HEK293 (cell line): Measurements from ENCODE around the gene USP38.

Experiments used
- CTCF ChIA-PET: fragments of 350-600 bp; formaldehyde crosslinking; extraction: SDS; loops from one replicate; lab custom pipeline; 2021; ENCODE audit warnings: antibody characterized with exemption; lab: Yijun Ruan, JAX
- POLR2A ChIA-PET: fragments of 300-600 bp; formaldehyde crosslinking; extraction: SDS; loops from one replicate; lab custom pipeline; 2020; ENCODE audit warnings: antibody characterized with exemption, inconsistent platforms; lab: Yijun Ruan, JAX
- H3K27ac ChIP-seq: fragments of 200-500 bp; sonication (Bioruptor generic); 2 replicates; pipeline ENCODE4 v1.5.1; 2014; ENCODE audit warnings: low read depth, low read length, control low read depth, inconsistent platforms; ENCODE audit errors: extremely low read depth
- H3K36me3 ChIP-seq, 2 experiments: fragments of 200-500 bp in 1 of 2; sonication (Bioruptor generic) in 1 of 2; 1 replicate in 1 of 2; 2 replicates in 1 of 2; pipeline ENCODE4 v1.5.1; 2014 to 2017; ENCODE audit warnings: inconsistent platforms in 2 of 2, low read length in 2 of 2; ENCODE audit not compliant: control insufficient read depth in 2 of 2, insufficient read depth in 1 of 2
- H3K4me1 ChIP-seq: fragments of 200-500 bp; sonication (Bioruptor generic); 2 replicates; pipeline ENCODE4 v1.5.1; 2014; ENCODE audit warnings: mild to moderate bottlenecking, low read length, inconsistent platforms; ENCODE audit not compliant: control insufficient read depth, insufficient read depth
- H3K4me3 ChIP-seq: 2 replicates; pipeline ENCODE4 v1.5.1; 2011; ENCODE audit warnings: low read depth, mild to moderate bottlenecking, control low read depth, low read length, moderate library complexity
- H3K9me3 ChIP-seq: fragments of 200-500 bp; sonication (Bioruptor generic); 2 replicates; pipeline ENCODE4 v1.5.1; 2014; ENCODE audit warnings: low read depth, low read length, inconsistent platforms; ENCODE audit not compliant: control insufficient read depth, insufficient read depth
- GFI1B ChIP-seq: fragments of 450-650 bp; formaldehyde crosslinking; IDR thresholded peaks from 2 replicates; pipeline ENCODE4 v1.5.1; 2016; ENCODE audit warnings: missing biosample characterization, missing genetic modification characterization
- HOXC10 ChIP-seq: sonication (generic); formaldehyde crosslinking; IDR thresholded peaks from 2 replicates; pipeline ENCODE4 v1.8.1; 2023; ENCODE audit warnings: mild to moderate bottlenecking, missing genetic modification reagents
- KLF8 ChIP-seq: fragments of 450-650 bp; formaldehyde crosslinking; IDR thresholded peaks from 2 replicates; pipeline ENCODE4 v1.5.1; 2016; ENCODE audit warnings: missing biosample characterization, missing genetic modification characterization
- OVOL3 ChIP-seq: fragments of 450-650 bp; formaldehyde crosslinking; IDR thresholded peaks from 2 replicates; pipeline ENCODE4 v1.5.1; 2016; ENCODE audit warnings: missing biosample characterization, missing genetic modification characterization
- SCRT1 ChIP-seq: fragments of 450-650 bp; formaldehyde crosslinking; IDR thresholded peaks from 2 replicates; pipeline ENCODE4 v1.5.1; 2016; ENCODE audit warnings: missing biosample characterization, missing genetic modification characterization, borderline replicate concordance
- ZBTB7A ChIP-seq: fragments of 450-650 bp; formaldehyde crosslinking; IDR thresholded peaks from 2 replicates; pipeline ENCODE4 v1.5.1; 2016; ENCODE audit warnings: low read depth, missing biosample characterization, missing genetic modification characterization
- ZNF561 ChIP-seq: fragments of 450-650 bp; IDR thresholded peaks from 2 replicates; pipeline ENCODE4 v1.5.1; 2018; ENCODE audit warnings: missing biosample characterization, missing genetic modification characterization, borderline replicate concordance
- ZNF610 ChIP-seq: fragments of 450-650 bp; formaldehyde crosslinking; IDR thresholded peaks from 2 replicates; pipeline ENCODE4 v1.5.1; 2016; ENCODE audit warnings: missing biosample characterization, missing genetic modification characterization, borderline replicate concordance
- TF ChIP-seq, protein P1 (sequence below): fragments of 450-650 bp; formaldehyde crosslinking; IDR thresholded peaks from 2 replicates; pipeline ENCODE4 v1.5.1; 2016; ENCODE audit warnings: missing biosample characterization, missing genetic modification characterization
- TF ChIP-seq, protein P2 (sequence below): fragments of 450-650 bp; formaldehyde crosslinking; IDR thresholded peaks from 2 replicates; pipeline ENCODE4 v1.5.1; 2016; ENCODE audit warnings: missing biosample characterization, missing genetic modification characterization
- TF ChIP-seq, protein P3 (sequence below): fragments of 450-650 bp; formaldehyde crosslinking; IDR thresholded peaks from 2 replicates; pipeline ENCODE4 v1.5.1; 2016; ENCODE audit warnings: missing biosample characterization, missing genetic modification characterization
- TF ChIP-seq, protein P4 (sequence below): fragments of 450-650 bp; formaldehyde crosslinking; IDR thresholded peaks from 2 replicates; pipeline ENCODE4 v1.5.1; 2016; ENCODE audit warnings: missing biosample characterization, missing genetic modification characterization, borderline replicate concordance

USP38 gene

DNA sequence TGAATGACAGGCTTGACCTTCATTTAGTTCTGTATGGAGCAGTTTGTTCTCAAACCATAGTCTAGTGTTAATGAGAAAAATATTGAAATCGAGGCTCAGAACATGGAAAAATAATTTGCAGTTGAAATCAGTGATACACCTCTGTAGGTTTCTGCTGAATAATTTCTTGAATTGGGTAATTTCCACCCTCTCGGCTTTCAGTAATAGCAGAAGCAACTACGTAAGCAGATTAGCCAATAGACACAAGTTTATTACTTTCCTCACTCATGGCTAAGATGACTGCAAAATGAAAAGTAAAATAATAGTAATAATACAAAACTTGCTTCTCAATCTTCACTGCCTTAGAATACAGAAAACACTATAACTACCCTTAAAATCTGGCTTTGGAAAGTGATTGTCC lies 46.0 kb downstream of the USP38 start:
- Histone ChIP-seq H3K9me3 (no peaks in the 10 kb centered on the region), H3K4me1 (no peaks in the 10 kb centered on the region), H3K27ac (no peak overlapping the region), H3K4me3 (no peak overlapping the region), H3K36me3 (no peaks in the 10 kb centered on the region)
- ChIA-PET POLR2A (no interaction called here), CTCF (no interaction called here)
- TF ChIP-seq KLF8 (tag by site-specific recombination) (no peak), ZNF561 (tag by site-specific recombination) (no peak), GFI1B (no peak), ZBTB7A (tag by site-specific recombination) (no peak)
- TF ChIP-seq, protein P1, sequence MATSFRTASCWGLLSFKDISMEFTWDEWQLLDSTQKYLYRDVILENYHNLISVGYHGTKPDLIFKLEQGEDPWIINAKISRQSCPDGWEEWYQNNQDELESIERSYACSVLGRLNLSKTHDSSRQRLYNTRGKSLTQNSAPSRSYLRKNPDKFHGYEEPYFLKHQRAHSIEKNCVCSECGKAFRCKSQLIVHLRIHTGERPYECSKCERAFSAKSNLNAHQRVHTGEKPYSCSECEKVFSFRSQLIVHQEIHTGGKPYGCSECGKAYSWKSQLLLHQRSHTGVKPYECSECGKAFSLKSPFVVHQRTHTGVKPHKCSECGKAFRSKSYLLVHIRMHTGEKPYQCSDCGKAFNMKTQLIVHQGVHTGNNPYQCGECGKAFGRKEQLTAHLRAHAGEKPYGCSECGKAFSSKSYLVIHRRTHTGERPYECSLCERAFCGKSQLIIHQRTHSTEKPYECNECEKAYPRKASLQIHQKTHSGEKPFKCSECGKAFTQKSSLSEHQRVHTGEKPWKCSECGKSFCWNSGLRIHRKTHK (tag by site-specific recombination), result no peak
- TF ChIP-seq, protein P2, sequence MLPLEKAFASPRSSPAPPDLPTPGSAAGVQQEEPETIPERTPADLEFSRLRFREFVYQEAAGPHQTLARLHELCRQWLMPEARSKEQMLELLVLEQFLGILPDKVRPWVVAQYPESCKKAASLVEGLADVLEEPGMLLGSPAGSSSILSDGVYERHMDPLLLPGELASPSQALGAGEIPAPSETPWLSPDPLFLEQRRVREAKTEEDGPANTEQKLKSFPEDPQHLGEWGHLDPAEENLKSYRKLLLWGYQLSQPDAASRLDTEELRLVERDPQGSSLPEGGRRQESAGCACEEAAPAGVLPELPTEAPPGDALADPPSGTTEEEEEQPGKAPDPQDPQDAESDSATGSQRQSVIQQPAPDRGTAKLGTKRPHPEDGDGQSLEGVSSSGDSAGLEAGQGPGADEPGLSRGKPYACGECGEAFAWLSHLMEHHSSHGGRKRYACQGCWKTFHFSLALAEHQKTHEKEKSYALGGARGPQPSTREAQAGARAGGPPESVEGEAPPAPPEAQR (tag by site-specific recombination), result no peak
- TF ChIP-seq, protein P3, sequence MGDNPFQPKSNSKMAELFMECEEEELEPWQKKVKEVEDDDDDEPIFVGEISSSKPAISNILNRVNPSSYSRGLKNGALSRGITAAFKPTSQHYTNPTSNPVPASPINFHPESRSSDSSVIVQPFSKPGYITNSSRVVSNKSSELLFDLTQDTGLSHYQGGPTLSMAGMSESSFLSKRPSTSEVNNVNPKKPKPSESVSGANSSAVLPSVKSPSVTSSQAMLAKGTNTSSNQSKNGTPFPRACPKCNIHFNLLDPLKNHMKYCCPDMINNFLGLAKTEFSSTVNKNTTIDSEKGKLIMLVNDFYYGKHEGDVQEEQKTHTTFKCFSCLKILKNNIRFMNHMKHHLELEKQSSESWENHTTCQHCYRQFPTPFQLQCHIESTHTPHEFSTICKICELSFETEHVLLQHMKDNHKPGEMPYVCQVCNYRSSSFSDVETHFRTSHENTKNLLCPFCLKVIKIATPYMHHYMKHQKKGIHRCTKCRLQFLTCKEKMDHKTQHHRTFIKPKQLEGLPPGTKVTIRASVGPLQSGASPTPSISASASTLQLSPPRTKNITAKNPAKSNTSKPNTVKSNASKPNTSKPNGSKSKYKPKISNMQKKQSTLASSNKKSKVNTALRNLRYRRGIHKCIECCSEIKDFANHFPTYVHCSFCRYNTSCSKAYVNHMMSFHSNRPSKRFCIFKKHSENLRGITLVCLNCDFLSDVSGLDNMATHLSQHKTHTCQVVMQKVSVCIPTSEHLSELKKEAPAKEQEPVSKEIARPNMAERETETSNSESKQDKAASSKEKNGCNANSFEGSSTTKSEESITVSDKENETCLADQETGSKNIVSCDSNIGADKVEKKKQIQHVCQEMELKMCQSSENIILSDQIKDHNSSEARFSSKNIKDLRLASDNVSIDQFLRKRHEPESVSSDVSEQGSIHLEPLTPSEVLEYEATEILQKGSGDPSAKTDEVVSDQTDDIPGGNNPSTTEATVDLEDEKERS (tag by site-specific recombination), result no peak
- TF ChIP-seq, protein P4, sequence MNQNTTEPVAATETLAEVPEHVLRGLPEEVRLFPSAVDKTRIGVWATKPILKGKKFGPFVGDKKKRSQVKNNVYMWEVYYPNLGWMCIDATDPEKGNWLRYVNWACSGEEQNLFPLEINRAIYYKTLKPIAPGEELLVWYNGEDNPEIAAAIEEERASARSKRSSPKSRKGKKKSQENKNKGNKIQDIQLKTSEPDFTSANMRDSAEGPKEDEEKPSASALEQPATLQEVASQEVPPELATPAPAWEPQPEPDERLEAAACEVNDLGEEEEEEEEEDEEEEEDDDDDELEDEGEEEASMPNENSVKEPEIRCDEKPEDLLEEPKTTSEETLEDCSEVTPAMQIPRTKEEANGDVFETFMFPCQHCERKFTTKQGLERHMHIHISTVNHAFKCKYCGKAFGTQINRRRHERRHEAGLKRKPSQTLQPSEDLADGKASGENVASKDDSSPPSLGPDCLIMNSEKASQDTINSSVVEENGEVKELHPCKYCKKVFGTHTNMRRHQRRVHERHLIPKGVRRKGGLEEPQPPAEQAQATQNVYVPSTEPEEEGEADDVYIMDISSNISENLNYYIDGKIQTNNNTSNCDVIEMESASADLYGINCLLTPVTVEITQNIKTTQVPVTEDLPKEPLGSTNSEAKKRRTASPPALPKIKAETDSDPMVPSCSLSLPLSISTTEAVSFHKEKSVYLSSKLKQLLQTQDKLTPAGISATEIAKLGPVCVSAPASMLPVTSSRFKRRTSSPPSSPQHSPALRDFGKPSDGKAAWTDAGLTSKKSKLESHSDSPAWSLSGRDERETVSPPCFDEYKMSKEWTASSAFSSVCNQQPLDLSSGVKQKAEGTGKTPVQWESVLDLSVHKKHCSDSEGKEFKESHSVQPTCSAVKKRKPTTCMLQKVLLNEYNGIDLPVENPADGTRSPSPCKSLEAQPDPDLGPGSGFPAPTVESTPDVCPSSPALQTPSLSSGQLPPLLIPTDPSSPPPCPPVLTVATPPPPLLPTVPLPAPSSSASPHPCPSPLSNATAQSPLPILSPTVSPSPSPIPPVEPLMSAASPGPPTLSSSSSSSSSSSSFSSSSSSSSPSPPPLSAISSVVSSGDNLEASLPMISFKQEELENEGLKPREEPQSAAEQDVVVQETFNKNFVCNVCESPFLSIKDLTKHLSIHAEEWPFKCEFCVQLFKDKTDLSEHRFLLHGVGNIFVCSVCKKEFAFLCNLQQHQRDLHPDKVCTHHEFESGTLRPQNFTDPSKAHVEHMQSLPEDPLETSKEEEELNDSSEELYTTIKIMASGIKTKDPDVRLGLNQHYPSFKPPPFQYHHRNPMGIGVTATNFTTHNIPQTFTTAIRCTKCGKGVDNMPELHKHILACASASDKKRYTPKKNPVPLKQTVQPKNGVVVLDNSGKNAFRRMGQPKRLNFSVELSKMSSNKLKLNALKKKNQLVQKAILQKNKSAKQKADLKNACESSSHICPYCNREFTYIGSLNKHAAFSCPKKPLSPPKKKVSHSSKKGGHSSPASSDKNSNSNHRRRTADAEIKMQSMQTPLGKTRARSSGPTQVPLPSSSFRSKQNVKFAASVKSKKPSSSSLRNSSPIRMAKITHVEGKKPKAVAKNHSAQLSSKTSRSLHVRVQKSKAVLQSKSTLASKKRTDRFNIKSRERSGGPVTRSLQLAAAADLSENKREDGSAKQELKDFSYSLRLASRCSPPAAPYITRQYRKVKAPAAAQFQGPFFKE, result no peak

DNA sequence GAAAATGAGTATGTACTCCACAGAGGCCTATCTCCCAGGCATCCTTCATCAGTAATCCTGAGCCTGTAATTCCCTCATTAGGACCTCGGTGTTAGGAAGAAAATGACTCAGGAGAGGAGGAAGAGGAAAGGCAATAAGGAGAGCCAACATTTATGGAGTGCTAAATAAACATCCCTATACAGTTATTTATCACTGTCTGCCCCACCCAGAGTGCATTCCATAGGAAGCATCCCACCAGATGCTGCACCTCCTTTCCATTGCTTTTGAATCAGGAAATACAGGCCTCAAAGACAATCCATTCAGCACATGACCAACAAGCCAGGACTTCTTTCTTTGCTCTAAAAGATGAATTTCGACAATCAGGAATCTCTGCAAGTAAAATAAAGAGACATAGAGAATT lies 47.6 kb downstream of the USP38 start:
- ChIA-PET CTCF (interaction anchor here (0.6 kb wide), 1 partner anchor 923 kb away, joined by 4 read pairs; no protein-coding TSS in a partner anchor), POLR2A (no interaction called here)
- H3K27ac ChIP-seq, result no peak overlapping the region
- no peaks in the 10 kb centered on the region for H3K36me3 ChIP-seq
- H3K4me1 ChIP-seq, result no peaks in the 10 kb centered on the region
- TF ChIP-seq HOXC10 (CRISPR knock-in tag) (no peak), SCRT1 (no peak), ZNF610 (no peak), OVOL3 (tag by site-specific recombination) (no peak)
- no peak overlapping the region for H3K4me3 ChIP-seq
- H3K9me3 ChIP-seq, result no peaks in the 10 kb centered on the region
